HG03439 (cell line): ENCODE data around the gene NDFIP2.
"Not testable (repeated sequence)": the region's sequence is repeated elsewhere in the genome, so short reads cannot be mapped to it uniquely, and the experiment has no call there.

Source experiments
- ATAC-seq: cut with Tn5 transposase; IDR thresholded peaks from one replicate; pipeline ENCODE4 v1.9.1; 2021; ENCODE audit warnings: mild to moderate bottlenecking, moderate library complexity; ENCODE audit not compliant: unreplicated experiment

Gene NDFIP2

DNA sequence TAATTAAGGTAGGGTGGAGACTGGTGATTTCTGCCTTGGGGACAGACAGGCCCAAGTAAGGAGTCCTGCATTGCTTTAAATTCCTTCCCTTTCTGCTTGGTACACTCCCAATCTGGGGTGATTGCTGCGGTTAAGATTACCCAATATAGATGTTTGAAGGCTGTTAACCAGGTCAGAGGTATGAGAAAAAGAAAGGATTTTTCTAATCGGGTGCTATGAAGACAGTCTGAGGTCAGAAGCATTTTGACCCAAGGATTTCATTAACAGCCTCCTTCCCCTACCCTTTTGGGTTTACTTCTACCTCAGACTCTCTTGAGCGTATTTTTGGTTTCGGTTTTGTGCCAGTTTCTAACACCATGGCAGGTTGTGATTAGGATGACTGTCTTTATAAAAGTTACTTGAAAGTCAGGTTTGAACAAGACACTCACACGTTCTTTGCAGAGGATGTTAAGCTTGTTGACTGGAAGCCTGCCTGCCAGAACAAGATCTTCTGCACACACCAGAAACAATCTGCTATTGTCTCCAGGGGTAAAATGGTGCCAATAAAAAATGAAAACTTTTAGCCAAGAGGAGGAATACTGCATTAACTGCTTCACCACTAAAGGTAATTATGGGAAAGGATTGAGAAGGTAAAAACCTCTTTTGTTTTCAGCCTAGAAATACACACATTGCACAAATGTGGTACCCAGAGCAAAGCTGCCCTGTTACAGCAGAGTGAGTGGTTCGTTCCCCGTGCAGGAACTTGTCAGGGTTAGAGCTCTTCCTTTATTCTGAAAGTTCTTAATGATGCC lies 108.8 kb downstream of the NDFIP2 start:
- ATAC-seq, result no peak

DNA sequence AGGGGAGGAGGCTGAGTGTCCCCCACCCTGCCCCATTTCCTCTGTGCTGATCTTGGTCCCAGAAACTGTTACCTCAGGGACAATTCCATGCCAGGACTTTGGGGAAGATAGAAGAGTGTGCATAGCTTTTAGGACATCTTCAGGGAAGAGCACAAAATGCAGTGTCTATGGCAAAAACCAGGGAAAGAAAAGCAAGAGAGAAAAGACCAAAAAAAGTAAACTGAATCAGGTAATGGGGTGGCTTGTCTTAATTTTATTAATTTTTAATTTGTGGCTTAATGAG lies 109.4 kb downstream of the NDFIP2 start:
- no peak for ATAC-seq

DNA sequence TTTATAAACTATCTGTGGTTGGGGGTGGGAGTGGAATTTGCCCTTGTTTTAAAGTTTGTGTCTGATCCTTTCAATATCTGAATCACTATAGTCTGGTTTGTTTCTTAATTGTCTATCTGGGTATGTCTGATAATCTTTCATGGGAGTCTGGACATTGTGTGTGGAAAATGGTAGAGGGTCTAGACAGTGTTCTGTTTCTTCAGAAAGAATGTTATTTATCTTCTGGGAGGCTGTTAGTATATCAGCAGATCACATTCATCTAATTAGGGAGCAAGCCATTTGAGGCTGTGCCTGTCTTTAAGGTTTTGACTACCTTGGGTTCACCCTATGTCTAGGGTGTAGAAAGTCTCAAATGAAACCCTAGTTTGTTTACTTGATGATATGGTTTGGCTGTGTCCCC lies 110.5 kb downstream of the NDFIP2 start:
- ATAC-seq, result no peak

DNA sequence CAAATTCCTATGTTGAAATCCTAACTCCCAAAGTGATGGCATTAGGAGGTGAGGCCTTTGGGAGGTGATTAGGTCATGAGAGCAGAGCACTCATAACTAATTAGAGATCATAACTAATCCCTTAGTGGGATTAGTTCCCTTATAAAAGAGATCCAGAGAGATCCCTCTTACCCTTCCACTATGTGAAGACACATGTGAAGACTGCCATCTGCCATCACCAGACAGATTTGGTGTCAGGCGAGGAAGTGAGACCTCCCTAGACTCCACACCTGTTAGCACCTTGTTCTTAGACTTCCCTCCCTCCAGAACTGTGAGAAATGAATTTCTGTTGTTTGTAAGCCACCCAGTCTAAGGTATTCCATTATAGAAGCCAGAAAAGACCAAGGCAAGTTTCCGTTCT lies 112.2 kb downstream of the NDFIP2 start:
- no peak for ATAC-seq

DNA sequence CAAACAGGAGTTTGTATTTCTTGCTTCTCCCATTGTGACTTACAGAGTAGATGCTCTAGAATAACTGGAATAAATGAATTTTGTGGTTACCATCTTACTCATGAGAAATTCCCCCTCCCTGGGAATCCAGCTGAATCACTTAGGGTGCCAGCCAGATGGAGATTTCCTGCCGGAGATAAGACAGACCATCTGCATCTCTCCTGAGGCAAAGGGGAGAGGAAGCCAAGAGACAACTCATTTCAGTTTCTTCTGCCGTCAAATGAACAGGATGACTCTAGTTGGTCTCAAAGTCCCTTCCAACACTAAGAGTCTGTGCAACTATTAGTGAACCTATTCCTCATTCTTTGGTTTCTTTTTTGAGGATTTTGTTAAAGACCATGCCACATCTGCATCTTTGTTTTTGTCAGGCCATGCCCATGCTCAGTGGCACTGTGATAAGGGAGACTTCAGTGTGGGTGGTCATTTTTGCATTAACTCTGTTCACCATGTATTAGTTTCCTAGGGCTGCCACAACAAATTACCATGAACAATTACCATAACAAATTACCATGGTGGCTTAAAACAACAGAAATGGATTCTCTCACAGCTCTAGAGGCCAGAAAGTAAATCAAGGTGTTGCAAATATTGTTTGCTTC lies 112.8 kb downstream of the NDFIP2 start:
- ATAC-seq, result no peak

DNA sequence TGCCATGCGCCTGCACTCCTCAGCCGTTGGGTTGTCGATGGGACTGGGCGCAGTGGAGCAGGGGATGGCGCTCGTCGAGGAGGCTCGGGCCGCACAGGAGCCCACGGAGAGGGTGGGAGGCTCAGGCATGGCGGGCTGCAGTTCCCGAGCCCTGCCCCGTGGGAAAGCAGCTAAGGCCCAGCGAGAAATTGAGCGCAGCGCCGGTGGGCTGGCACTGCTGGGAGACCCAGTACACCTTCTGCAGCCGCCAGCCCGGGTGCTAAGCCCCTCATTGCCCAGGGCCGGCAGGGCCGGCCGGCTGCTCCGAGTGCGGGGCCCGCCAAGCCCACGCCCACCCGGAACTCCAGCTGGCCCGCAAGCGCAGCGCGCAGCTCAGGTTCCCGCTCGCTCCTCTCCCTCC lies 119.2 kb downstream of the NDFIP2 start:
- not testable (repeated sequence) for ATAC-seq

DNA sequence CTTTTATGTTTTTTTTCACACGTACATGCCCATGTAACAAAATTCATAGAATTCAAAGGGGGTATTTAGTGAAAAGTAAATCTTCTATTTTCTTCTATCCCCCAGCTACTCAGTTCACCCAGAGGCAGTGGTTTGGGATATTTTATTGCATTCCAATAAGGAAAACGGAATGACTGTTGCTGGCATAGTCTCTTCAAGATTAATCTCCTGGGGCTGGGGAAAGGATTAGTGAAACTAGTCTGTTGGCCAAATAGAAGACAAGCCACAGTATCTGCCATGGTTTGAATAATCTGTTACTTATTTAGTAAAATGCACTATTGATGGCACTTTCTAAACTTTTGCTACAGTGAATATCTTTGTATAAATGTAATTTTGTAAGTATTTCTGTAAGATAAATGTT lies 122.0 kb downstream of the NDFIP2 start:
- ATAC-seq, result no peak

DNA sequence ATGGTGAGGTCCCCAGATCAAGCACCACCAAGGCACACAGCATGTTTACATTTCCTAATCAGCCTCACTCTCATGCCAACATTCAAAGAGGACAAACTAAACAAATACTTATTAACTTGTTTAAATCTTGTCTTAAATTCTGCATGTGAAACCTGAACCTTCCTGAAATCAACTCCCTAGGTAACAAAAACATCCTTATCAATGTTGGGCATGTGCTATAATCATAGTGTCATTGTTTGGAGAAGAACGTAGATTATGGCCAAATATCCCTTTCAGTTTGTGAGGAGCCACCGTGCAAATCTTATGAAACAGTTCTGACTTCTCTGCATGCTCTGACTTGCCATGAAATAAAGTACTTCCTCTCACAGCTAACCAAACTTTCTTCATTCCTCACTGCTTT lies 123.8 kb downstream of the NDFIP2 start:
- ATAC-seq, result no peak
